GM19025 (cell line): ENCODE results near the gene IGFBP3.

Source experiments
- ATAC-seq: cut with Tn5 transposase; IDR thresholded peaks from one replicate; pipeline ENCODE4 v1.9.1; 2021; ENCODE audit warnings: mild to moderate bottlenecking, low read depth, moderate library complexity; ENCODE audit not compliant: unreplicated experiment

The IGFBP3 gene

DNA sequence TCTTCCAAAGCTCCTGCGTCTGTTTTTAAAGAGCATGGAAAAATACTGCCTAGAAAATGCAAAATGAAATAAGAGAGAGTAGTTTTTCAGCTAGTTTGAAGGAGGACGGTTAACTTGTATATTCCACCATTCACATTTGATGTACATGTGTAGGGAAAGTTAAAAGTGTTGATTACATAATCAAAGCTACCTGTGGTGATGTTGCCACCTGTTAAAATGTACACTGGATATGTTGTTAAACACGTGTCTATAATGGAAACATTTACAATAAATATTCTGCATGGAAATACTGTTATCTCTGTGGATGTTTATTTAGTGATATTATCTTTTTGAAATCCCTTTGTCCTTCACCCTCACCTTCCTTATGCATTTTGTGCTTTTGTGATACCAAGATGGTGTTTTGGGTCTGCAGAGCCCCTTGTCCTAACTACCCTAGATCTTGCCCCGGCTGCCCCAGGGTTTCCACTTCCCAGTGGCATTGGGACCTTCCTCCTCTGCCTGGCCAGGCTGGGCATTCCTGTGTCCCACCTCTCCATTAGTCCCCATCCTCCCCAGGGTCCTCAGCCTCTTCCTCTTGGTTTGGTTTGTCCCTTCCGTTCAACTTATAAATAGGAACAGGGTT is 27.6 kb downstream of the IGFBP3 start:
- no peak for ATAC-seq

DNA sequence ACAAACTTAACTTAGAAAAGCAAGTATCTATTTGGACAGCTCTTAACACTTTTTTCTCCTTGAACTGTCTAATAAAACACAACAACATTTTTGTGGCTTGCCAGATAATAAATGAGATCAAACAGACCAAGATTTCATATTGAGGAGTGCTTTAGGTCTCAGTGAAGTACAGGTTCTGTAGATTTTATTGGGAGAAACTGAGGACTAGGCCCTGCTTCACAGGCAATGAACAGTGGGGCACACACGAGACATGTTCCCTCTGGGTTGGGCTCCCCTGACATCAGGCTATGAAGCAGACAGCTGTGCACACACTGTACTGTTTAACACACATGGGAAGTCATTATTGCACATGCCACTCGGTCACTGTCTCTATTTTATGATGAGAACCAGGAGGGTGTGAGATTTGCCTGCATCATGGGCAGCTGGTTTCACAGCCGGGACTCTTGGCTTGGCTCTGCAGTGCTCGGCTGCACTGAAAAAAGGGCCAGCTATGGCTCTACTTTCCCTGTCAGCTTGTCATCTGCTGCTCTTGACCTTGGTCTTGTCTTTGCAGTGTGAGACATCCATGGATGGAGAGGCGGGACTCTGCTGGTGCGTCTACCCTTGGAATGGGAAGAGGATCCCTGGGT is 28.6 kb downstream of the IGFBP3 start:
- no peak for ATAC-seq

DNA sequence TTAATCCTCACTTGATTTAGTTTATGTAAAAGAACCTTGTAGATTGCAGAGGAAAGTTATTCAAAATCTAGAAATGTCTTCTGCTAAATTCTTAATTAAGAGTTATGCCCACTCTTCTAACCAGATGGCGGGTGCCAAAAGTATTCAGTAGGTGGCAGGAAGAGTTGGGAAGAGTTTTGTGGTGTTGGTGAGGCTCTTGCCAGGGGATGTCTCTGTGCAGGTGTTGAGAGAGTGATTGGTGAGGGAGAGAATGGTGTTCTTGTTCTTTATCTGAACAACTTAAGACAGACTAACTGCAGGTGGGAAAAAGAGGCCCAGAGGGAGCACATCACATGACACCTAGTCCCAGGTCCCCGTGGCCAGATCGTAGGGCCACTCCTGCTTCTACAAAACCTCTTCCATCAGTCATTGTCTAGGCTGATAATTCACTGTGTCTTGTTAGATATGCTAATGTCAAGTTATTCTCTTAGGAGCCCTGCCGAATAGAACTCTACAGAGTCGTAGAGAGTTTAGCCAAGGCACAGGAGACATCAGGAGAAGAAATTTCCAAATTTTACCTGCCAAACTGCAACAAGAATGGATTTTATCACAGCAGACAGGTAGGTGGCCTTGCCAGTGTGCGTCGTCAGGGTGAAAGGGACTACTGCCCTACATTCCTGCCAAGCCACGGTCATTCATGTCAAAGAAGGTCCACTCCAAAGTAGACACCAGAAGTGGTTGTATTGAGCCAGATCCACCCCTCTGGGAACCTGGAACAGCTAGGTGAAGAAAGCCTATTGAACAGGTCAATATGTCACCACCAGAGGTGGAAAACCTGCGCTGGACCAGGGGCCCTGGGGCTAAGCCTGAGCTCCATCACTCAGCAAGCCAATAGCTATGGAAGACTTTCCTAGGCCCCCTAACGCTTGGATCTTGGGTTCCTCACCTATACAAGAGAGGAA is 29.3 kb downstream of the IGFBP3 start:
- no peak for ATAC-seq

DNA sequence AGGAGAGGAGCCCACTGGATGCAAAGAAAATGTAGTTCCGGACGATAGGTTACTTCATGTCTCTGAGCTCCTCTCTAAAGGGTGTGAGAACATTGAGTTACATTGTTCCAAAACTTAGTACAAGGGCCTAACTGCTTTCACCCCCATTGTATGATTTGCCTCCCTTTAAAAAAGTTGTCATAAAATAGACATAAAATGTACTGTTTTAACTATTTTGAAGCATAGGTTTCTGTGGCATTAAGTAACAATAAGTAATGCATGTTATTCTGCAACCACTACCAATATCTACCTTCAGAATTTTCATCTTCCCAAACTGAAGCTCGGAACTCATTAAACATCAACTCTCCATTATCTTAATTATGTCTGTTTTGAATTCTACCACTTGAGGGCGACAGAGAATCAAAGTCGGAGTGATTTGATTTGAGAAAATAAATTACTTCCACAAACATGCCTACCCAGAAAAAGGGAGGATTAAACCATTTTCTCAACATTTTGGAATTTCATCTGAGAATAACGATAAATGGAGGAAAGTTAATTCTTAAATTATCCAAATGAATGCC is 30.1 kb downstream of the IGFBP3 start:
- no peak for ATAC-seq

DNA sequence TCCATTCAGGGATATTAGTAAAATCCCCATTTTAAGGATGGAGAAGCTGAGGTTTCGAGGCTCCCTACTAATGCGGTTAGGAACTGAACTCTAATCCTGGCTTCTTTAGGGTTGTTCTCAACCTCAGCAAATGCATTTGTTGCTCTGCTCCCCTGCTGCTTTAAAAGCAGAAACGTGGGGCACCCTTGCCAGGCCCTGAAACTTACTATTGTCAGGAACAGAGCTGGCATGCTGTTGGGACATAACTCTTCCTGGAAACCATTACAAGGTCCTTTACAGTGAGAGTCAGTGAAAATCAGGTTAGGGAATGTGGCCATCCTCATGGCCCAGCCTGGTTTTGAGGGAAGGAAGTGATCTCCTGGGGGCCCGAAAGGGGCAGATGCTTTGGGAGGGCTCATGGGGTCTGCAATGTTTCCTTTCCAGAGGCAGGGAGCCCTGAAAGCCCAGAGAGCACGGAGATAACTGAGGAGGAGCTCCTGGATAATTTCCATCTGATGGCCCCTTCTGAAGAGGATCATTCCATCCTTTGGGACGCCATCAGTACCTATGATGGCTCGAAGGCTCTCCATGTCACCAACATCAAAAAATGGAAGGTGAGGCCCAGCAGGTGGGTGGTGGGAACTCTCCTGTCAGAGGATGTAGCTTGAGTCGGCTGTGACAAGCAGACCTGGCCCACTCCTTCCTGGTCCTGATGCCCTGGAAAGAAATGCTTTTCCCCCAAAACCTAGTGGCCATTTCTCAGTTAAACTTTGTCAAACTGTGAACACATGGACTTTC is 30.8 kb downstream of the IGFBP3 start:
- no peak for ATAC-seq

DNA sequence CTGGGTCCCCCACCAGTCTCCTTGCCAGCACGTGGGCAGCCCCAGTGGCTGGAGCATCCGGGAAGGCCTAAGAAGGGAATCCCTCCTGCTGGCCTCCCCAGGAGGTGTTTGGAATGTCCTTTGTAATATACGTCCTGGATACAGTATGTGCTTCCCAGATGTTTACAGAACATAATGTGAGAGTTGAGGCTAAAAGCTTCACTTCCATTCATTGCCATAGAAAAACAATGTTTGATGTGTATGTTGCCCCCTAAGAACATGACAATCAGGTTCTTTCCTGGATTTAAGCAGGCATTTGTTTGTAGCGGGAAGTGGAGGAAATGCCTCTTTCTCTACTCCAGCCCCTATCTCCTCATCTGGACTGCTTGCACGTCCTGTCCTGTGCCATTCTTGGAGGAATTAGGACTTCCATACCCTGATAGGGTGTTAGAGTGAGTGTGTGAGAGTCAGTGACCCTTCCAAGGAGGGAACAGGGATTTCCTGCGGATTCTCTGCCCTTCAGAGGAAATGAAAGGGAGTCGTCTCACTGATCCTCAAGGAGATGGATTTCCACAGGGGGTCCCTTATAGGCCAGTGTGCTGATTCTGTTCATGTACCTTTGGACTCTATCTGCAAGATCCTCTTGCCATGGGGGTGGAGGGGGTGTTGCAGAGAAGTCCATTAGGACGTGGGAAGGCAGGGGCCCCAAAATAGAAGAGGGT is 31.6 kb downstream of the IGFBP3 start:
- no peak for ATAC-seq

DNA sequence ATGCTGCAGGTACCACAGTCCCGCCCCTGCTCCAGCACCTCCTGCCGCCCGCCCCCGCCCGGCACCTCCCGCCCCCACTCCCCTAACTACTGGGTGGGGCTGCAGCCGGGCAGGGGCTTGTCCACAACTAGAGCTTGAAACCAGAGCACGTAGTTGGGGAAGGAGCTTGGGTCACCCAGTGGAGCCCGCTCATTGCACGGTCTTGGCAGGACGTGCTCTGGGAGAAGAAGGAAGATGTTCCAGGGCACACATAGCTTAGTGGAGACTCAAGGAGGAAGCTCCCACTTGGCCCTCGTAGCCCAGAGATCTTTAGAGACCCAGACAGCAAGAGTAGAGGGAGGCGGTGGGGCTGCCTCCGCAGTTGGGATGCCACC is 32.1 kb downstream of the IGFBP3 start:
- ATAC-seq = no peak

DNA sequence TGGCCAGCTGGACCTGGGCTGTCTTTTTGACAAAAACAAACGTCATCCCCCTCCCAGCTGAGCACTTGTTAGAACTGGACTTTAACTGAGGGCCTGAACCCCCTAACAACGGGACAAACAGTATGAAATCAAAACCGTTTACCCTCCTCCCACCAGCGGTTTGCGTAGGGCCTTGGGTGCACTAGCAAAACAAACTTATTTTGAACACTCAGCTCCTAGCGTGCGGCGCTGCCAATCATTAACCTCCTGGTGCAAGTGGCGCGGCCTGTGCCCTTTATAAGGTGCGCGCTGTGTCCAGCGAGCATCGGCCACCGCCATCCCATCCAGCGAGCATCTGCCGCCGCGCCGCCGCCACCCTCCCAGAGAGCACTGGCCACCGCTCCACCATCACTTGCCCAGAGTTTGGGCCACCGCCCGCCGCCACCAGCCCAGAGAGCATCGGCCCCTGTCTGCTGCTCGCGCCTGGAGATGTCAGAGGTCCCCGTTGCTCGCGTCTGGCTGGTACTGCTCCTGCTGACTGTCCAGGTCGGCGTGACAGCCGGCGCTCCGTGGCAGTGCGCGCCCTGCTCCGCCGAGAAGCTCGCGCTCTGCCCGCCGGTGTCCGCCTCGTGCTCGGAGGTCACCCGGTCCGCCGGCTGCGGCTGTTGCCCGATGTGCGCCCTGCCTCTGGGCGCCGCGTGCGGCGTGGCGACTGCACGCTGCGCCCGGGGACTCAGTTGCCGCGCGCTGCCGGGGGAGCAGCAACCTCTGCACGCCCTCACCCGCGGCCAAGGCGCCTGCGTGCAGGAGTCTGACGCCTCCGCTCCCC is 32.7 kb downstream of the IGFBP3 start, which contains the start of gene IGFBP1:
Gene IGFBP1 (plus strand): TSS at position 304 of the 808 bp plus-strand sequence. CDS start 165 bp downstream, at position 469.
- ATAC-seq = no peak

DNA sequence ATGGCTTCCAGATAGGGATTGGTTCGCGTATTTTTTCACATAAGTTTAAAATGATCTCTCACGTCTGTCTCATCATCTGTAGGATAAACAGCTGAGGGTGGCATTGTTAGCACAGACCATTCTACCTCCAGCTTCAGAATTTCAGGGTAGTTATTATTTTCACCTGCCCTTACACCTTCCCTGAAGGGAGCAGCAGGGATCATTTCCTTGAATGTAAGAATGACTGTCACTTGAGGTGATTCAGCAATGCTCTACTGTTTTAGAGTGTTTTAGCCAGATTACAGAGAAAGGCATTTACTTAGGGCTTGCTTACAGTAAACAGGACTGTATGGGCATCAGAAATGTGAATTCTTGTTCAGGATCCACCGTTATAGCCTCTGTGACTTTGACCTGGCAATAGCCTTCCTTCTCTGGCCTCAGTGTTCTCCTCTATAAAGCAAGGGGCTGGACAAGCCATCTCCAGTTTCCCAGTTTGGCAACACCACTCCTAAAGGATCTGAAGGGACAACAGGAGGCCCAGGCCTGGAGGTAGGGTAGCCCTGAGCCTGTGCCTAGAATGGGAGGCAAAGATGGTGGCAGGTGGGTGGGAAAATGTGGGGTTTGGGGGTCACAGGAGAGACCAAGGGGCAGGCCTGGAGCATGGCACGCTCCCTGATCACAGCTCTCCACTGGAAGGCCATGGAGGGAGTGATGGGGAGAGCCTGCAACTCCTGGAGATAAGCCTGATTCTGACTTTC is 34.0 kb downstream of the IGFBP3 start:
- no peak for ATAC-seq

DNA sequence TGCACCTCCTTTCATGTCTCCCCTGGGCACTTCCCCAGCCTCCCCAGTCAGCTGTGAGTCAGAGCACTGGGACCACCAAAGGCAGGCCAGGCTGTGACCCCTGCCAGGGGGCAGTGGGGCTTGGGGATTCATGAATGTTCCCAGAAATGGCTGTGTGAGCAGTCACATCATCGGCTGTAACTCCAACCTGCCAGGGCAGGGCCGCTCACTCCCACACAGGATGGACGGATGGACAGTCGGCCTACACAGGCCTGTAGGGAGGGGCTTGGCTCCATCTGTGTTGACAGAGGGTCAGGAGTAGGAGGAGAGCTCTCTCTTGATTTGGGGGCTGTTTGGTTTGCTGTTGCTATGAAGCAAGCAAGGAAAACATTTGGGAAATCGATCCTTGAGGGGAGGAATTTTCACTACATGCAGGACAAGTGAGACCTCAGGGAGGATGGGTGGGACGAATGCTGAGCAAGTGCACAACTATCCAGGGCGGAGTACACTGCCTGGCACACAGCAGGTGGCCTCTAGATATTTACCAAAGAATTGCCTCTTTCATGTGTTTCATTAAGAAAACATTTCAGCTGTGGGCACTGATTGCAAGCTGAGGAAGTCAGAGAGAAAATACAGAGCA is 35.7 kb downstream of the IGFBP3 start:
- no peak for ATAC-seq

DNA sequence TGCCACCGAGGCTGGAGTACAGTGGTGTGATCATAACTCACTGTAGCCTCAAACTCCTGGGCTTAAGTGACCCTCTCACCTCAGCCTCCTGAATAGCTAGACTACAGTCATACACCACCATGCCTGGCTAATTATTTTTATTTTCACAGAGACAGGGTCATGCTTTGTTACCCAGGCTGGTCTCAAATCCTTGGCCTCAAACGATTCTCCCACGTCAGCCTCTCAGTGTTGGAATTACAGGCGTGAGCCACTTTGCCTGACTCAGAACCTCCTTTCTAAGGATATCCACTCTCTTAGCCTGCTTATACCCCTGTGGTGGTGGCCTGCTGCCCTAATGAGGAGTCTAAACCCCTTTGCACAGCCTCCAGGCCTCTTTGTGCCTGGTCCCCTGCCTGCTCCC is 36.9 kb downstream of the IGFBP3 start:
- ATAC-seq = no peak

DNA sequence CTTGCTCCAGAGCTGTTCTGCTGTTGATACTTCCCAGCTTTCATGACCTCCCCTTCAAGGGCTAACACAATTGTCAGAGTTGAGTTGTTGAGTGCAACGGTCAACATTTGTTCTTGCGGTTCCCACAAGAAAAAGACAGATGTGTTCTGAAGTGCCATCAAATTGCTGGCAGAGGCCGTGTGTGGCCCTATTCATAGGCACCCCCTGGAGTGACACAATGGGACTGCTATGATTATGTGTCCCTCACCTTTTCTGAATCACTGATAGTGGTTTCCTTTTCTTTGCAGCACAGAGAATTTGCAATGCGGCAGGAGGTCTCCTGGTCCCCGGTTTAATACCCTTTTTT is 38.6 kb downstream of the IGFBP3 start:
- no peak for ATAC-seq

DNA sequence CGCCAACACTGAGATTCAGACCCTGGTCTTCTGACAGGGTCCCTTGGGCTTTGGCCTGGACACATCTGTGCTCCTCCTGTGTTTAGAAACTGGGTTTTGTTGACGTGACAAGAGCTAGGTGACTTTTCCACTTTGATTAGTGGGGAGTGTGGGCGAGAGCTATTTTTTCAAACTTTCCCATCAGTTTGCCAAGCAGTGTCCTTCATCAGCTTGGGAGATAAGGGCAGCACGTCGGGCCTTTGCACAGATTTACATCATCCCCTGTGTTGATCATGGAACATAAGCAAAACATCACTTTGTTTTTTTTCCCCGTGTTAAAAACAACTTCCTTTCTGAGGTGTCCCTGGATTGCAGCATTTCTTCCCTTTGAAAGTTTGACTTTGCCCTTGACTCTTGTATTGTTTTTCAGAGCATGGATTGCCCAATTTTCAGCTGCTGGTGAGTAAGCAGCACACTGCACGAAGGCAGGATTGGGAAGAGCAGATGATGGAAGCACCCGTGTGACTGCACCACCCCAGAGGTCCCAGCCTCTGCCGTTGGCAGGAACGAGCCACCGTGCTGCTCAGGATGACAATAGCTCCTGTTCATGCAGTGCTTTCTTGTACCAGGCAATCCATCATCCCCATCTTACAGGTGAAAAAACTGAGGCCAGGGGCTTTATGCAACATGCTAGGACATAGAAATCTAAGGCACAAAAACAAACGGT is 39.2 kb downstream of the IGFBP3 start:
- ATAC-seq = no peak

DNA sequence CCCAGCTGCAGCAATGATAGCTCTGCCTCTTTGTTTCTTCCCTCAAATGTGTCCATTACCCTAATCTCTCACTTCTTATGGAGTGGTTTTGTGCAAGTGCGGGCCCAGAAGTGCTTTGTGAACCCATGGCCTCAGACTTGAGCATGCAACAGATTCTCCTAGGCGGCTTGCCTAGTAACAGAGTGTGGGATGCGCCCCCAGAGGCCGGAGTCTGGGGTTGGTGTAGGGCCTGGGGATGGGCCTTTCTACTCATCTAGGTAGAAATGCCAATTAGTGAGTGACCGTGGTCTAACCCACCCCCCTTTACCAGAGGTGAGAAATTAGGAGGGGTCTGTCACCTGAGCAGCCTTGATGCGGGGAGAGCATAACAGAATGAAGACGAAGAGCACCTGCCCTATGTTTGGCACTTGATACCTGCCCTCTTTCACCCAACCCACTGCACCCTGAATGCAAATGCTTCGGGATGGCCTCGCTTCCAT is 39.8 kb downstream of the IGFBP3 start:
- ATAC-seq = no peak

DNA sequence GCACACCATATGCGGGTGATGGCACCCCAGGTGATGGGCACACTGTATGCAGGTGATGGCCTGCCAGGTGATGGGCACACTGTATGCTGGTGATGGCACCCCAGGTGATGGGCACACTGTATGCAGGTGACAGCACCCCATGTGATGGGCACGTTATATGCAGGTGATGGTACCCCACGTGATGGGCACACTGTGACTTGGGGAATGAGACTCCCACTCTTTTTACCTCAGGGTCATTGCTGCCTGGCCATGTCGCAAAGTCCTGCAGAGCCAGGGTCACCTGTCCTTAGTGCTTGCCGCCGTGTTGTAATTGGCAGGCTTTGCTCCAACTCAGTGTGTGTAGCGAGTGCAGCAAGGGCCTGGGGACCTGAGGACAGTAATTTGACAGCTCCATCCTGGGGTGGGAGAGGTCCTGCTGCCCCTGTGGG is 40.6 kb downstream of the IGFBP3 start:
- no peak for ATAC-seq

DNA sequence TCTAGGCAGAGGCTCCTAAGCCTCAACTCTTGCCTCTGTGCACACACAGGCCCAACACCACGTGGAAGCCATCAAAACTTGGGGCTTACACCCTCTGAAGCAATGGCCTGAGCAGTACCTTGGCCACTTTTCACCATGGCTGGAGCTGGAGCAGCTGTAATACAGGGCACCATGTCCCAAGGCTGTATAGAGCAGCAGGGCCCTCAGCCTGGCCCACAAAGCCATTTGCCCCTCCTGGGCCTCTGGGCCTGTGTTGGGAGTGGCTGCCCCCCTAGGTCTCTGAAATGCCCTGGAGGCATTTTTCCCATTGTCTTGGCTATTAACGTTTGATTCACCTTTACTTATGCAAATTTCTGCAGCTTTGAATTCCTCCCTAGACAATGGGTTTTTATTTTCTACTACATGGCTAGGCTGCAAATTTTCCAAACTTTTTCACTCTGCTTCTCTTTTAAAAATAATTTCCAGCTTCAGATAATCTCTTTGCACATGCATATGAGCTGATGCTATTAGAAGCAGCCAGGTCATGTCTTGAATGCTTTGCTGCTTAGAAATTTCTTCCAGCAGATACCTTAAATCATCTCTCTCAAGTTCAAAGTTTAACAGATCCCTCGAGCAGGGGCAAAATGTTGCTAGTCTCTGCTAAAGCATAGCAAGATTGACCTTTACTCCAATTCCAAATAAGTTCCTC is 42.5 kb downstream of the IGFBP3 start:
- ATAC-seq = no peak

DNA sequence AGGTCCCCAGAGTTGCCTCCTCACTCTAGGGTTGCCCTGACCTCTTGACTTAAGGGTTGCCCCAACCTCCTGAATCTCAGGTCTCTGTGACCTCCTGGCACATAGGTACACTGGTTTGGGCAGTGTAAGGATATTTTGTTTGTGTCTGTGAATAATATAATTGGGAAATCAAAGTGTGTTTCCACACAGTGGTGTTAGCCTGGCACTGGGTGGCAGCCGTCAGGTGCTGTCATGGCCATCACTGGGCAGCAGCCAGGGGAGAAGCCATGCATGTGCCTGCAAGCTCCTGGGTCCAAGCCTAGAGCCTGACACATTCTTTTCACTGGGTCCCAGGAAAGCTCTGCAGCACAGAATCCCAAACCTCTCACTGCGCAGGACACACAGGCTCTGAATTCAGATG is 44.6 kb downstream of the IGFBP3 start:
- no peak for ATAC-seq
